Heart left ventricle (tissue), 16 donors: ENCODE data around the gene SURF6. TPM values are rescaled to one million over a fixed set of nuclear protein-coding genes. Genes with fewer than 3 reads are reported as not detected.

Source experiments
- ATAC-seq, 4 donors: fragments of 200-7000 bp; cut with Tn5 transposase; one replicate each; pipeline ENCODE4 v1.9.1; 2020 to 2022; ENCODE audit warnings: moderate library complexity in 4 of 4, mild to moderate bottlenecking in 3 of 4, moderate number of reproducible peaks in 1 of 4
- DNase-seq, 5 donors: peaks; one replicate each; pipeline ENCODE4 v3.0.0-alpha.2; 2020
- H3K27ac ChIP-seq, 12 donors: fragments of 200-600 bp; sonication (generic) in 4 of 12; one replicate each; pipeline versions ENCODE4 v1.5.0 to v1.8.0; 2016 to 2022; ENCODE audit warnings: mild to moderate bottlenecking in 2 of 12
- H3K27me3 ChIP-seq, 9 donors: fragments of 200-600 bp; sonication (generic) in 2 of 9; one replicate each; pipeline versions ENCODE4 v1.5.1 to v1.8.0; 2016 to 2022; ENCODE audit warnings: mild to moderate bottlenecking in 3 of 9
- H3K36me3 ChIP-seq, 9 donors: fragments of 200-600 bp; sonication (generic) in 2 of 9; one replicate each; pipeline versions ENCODE4 v1.5.0 to v1.8.0; 2018 to 2022; ENCODE audit warnings: mild to moderate bottlenecking in 2 of 9
- H3K4me1 ChIP-seq, 12 donors: fragments of 200-600 bp; sonication (generic) in 4 of 12; one replicate each; pipeline versions ENCODE4 v1.5.0 to v1.8.0; 2016 to 2022; ENCODE audit warnings: mild to moderate bottlenecking in 3 of 12
- H3K4me3 ChIP-seq, 12 donors: fragments of 200-600 bp; sonication (generic) in 4 of 12; one replicate each; pipeline versions ENCODE4 v1.5.0 to v1.8.0; 2017 to 2022; ENCODE audit warnings: mild to moderate bottlenecking in 9 of 12, moderate library complexity in 4 of 12
- H3K9me3 ChIP-seq, 12 donors: fragments of 200-600 bp; sonication (generic) in 4 of 12; one replicate each; pipeline versions ENCODE4 v1.5.0 to v1.8.0; 2016 to 2022; ENCODE audit warnings: mild to moderate bottlenecking in 1 of 12
- CTCF ChIP-seq, 12 donors: fragments of 200-600 bp; sonication (generic) in 4 of 12; IDR thresholded peaks; one replicate each; pipeline versions ENCODE4 v1.5.0 to v1.8.0; 2018 to 2022; ENCODE audit warnings: antibody characterized with exemption in 12 of 12, mild to moderate bottlenecking in 5 of 12
- POLR2A ChIP-seq, 2 donors: fragments of 450-650 bp; IDR thresholded peaks; one replicate each; pipeline ENCODE4 v1.6.1; 2017; ENCODE audit warnings: antibody characterized with exemption in 2 of 2, mild to moderate bottlenecking in 2 of 2, moderate library complexity in 2 of 2
- WGBS, 4 donors: extraction: QIAGEN DNeasy Blood & Tissue Kit in 2 of 4; methylation state at CpG; one replicate each; pipeline versions ENCODE4 v1.1.5 to v1.1.7; 2013 to 2018; 5-methylcytosine and 5-hydroxymethylcytosine counted together
- intact Hi-C, 10 donors: fragments of 100-400 bp; cut with DNase I; formaldehyde crosslinking; loops; one replicate each; pipeline versions ENCODE4 v1.11.1 to v1.14.2; 2022
- polyA plus RNA-seq, 2 donors: library from polyadenylated mRNA; stranded (reverse); fragments of 200-250 nt; gene quantifications; one replicate each; pipeline ENCODE4 v1.2.3, GENCODE V29; 2013
- total RNA-seq, 9 donors: library from RNA; depleted of rRNA in 2 of 9; stranded (reverse); fragments of >200 nt in 2 of 9; fragmentation: NEBNext Ultra II Directional in 3 of 9; extraction: Animal tissue kit (Norgen Biotek cat#: 25700) in 3 of 9; gene quantifications; one replicate each; pipeline versions ENCODE4 v1.1.0 to v1.2.4, GENCODE V29; 2016 to 2023
- donor health status: ischemic (EF 13 %, LVEDD 7.1; RV severe dilation, severe dysfunction).
- donor health status: healthy with polysubstance abuse.
- donor health status: DM: no; HTN: yes; CAD: no.
- donor health status: DM: no; HTN: no; CAD: no.
- donor health status: ischemic (EF 25% LVEDD 6.9; RV normal size, moderate dysfunction).
- donor health status: ischemic (EF 25% LVEDD 5.7; RV mildly dilated, moderate dysfunction).
- donor health status: healthy.
- donor health status: DM: yes; HTN: yes; CAD: no.
- donor health status: ischemic (EF 35%, LVEDD 5.7; RV mildly dilated, moderate dysfunction).
- donor health status: nonischemic (EF 11% LVEDD 7.7; RV severe dilation, severe dysfunction).
- donor health status: DM: yes; HTN: yes; CAD: no.
- donor health status: PGD.
- donor health status: ischemic (EF 29% LVEDD 5.4; RV normal size, mild dysfunction).
- donor health status: nonischemic (EF 23%, LVEDD 6.1; RV moderate dilation, normal function).

Gene SURF6
- total and polyA plus RNA-seq, 11 donors: 9.2 to 19.6 (median 11.1) TPM

GRCh38 chr9:133361507-133362092, 25.6 kb upstream of the SURF6 start:
- Histone ChIP-seq H3K27ac (no peak overlapping the region), H3K27me3 (no peaks in the 10 kb centered on the region), H3K36me3 (peaks cover 0 to 69% (median 67%) of the 10 kb centered on the region in 9 donors), H3K4me3 (no peak overlapping the region), H3K4me1 (peaks cover 3 to 35% (median 13%) of the 10 kb centered on the region in 12 donors), H3K9me3 (no peaks in the 10 kb centered on the region)
- intact Hi-C loops: no loop called here
- no peak for DNase-seq
- no peak for TF ChIP-seq CTCF (IDR thresholded peaks at IDR 0.05)
- ATAC-seq: no peak
- 81 to 83% (median 82%) methylated on average over 13 of the region's 13 CpGs for WGBS, 4 donors

DNA sequence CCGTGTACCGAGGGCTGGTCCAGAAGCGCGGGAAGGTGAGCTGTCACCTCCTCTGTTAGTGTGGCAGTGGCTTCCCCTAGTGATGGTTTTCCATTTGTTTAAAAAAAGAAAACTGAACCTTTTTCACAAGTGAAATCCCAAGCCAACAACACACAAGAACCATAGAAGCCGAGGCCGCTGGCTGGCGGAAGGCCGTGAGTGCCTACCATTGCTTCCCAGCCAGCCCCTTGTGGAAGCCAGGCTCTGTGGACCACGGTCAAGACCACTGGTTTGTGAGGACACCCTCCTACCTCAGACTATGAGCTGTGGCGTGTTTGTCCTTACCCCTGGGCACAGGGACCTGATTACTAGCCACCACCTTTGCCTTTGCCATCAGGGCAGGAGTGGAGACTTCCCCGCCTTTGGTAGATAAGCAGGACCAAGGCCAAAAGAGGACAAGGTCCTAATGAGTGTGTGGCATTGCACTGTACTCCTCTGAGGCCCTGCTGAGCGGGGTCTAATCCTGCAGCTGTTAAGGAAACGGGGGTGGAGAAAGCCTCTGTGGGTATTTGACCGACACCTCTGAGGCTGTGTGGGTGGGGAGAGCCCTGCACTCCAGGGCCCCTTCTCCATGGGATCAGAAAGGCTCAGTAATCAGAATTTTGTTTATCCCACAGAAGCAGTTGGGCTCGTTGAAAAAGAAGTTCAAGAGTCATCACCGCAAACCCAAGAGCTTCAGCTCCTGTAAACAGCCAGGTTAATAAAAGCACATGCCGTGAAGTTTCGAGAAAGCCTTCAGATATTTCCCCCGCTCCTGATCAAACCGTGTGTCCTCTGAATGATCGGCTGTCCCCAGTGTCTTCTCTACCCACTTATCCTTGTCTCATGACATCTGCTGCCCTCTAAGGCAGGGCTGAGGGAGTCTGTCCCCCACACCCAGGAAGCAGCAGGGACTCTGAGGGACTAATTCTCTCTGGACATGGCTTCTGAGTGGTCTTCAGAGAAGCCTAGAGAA, 24.7 kb upstream of the SURF6 start:
- WGBS, 4 donors: 79 to 83% (median 81%) methylated on average over 20 to 21 of the region's 21 CpGs
- TF ChIP-seq CTCF (IDR thresholded peaks at IDR 0.05): no peak
- no peak for TF ChIP-seq POLR2A (IDR thresholded peaks at IDR 0.05)
- no peak for DNase-seq
- no peaks in the 10 kb centered on the region for H3K27me3 ChIP-seq
- H3K27ac ChIP-seq: no peak overlapping the region
- peaks cover 3 to 40% (median 15%) of the 10 kb centered on the region in 12 donors for H3K4me1 ChIP-seq
- intact Hi-C loops: no loop called here
- H3K36me3 ChIP-seq: peaks cover 0 to 60% (median 58%) of the 10 kb centered on the region in 9 donors
- no peak for ATAC-seq
- H3K4me3 ChIP-seq: no peak overlapping the region
- no peaks in the 10 kb centered on the region for H3K9me3 ChIP-seq

DNA sequence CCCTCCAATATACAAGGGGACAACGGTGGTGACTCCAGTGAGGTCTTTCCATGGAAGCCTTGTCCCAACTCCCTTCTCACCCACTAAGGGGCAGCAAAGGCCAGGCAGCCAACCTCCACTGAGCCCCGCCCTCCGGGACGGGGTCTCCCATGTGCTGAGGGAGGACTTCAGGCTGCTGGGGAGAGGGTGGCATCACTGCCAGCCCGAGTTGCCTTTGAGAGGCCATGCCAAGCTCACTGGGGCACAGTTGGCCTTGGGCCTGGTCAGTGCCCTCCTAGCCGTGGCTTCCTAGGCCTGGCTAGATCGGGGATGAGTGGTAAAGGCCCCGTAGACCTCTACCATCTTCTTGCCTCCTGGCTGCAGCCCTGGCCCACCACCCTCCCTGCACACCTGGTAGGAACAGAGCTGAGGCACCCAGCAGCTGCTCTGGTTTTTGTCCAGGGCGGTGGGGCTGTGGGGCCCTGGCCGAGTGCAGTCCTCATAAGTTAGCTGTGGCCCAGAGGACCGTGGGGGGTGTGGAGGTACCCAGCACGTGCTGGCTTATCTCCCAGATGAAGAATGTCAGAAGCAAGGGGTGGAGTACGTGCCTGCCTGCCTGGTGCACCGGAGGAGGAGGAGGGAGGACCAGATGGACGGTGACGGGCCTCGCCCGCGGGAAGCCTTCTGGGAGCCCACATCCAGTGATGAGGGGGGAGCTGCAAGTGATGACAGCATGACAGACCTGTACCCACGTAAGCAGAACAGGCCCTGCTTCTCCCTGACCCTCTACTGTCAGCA, 23.6 kb upstream of the SURF6 start:
- no peak overlapping the region for H3K4me3 ChIP-seq
- ATAC-seq (peak; percentile 4 to 30 (median 16)), DNase-seq (no peak)
- no peaks in the 10 kb centered on the region for H3K27me3 ChIP-seq
- intact Hi-C loops: loop anchor here in 1 of 10 donors (5.0 kb wide), 1 partner anchor 128 kb away; no protein-coding TSS in a partner anchor
- H3K27ac ChIP-seq: no peak overlapping the region
- 26 to 44% (median 42%) methylated on average over 13 to 20 of the region's 20 CpGs for WGBS, 4 donors
- no peaks in the 10 kb centered on the region for H3K9me3 ChIP-seq
- H3K4me1 ChIP-seq: peaks cover 3 to 50% (median 25%) of the 10 kb centered on the region in 12 donors
- peak in 8 of 12 donors; percentile 15 to 47 (median 26) for TF ChIP-seq CTCF (IDR thresholded peaks at IDR 0.05)
- TF ChIP-seq POLR2A (IDR thresholded peaks at IDR 0.05): no peak
- H3K36me3 ChIP-seq: peaks cover 0 to 50% (median 47%) of the 10 kb centered on the region in 9 donors
